CD14-positive monocyte (primary cell): ENCODE results near the gene SEMA3C. TPM values are rescaled to one million over a fixed set of nuclear protein-coding genes. Genes with fewer than 3 reads are reported as not detected.

ENCODE experiments used
- DNase-seq, 3 donors: peaks; one replicate each; pipeline ENCODE4 v3.0.0-alpha.2; 2011 to 2022
- H2AFZ ChIP-seq: 2 replicates; pipeline ENCODE4 v1.6.0; 2012; ENCODE audit warnings: mild to moderate bottlenecking, low read depth, low read length, inconsistent platforms; ENCODE audit not compliant: insufficient read depth, poor library complexity, severe bottlenecking
- H3K27ac ChIP-seq, 2 donors: 1 replicate in 1 of 2; 2 replicates in 1 of 2; pipeline ENCODE4 v1.5.1; 2012 to 2013; ENCODE audit warnings: low read length in 2 of 2, control low read depth in 1 of 2, inconsistent platforms in 1 of 2, low read depth in 1 of 2, mild to moderate bottlenecking in 1 of 2
- H3K27me3 ChIP-seq, 2 donors: one replicate each; pipeline versions ENCODE4 v1.6.0 to v1.6.1; 2011 to 2013; ENCODE audit warnings: low read length in 2 of 2; ENCODE audit not compliant: control insufficient read depth in 2 of 2, insufficient read depth in 2 of 2
- H3K36me3 ChIP-seq, 2 donors: replicated peaks in 1 of 2; 1 replicate in 1 of 2; 2 replicates in 1 of 2; pipeline versions ENCODE4 v1.5.1 to v1.6.1; 2012 to 2013; ENCODE audit warnings: low read length in 2 of 2, control low read depth in 1 of 2, inconsistent platforms in 1 of 2, mild to moderate bottlenecking in 1 of 2; ENCODE audit not compliant: insufficient read depth in 2 of 2, control insufficient read depth in 1 of 2
- H3K4me1 ChIP-seq, 2 donors: 1 replicate in 1 of 2; 2 replicates in 1 of 2; pipeline versions ENCODE4 v1.5.1 to v1.6.1; 2012 to 2013; ENCODE audit warnings: low read length in 2 of 2, control low read depth in 1 of 2, inconsistent platforms in 1 of 2, mild to moderate bottlenecking in 1 of 2, moderate library complexity in 1 of 2; ENCODE audit not compliant: insufficient read depth in 2 of 2, control insufficient read depth in 1 of 2
- H3K4me2 ChIP-seq: replicated peaks from 2 replicates; pipeline ENCODE3; 2012; ENCODE audit warnings: low read length, moderate library complexity, mild to moderate bottlenecking; ENCODE audit not compliant: poor library complexity, severe bottlenecking; ENCODE audit errors: extremely low read depth
- H3K4me3 ChIP-seq, 3 experiments: fragments of 200-600 bp in 1 of 3; sonication (generic) in 1 of 3; replicated peaks in 1 of 3; 1 replicate in 2 of 3; 2 replicates in 1 of 3; pipeline ENCODE4 v1.5.1; 2011 to 2013; ENCODE audit warnings: low read length in 3 of 3, mild to moderate bottlenecking in 3 of 3, control low read depth in 2 of 3, low read depth in 2 of 3, inconsistent platforms in 1 of 3, moderate library complexity in 1 of 3
- H3K79me2 ChIP-seq: 2 replicates; pipeline ENCODE4 v1.6.0; 2012; ENCODE audit warnings: mild to moderate bottlenecking, control low read depth, inconsistent platforms, low read length, moderate library complexity; ENCODE audit not compliant: insufficient read depth
- H3K9ac ChIP-seq: 2 replicates; pipeline ENCODE4 v1.6.0; 2017; ENCODE audit warnings: low read length, mild to moderate bottlenecking; ENCODE audit not compliant: insufficient read depth, poor library complexity, severe bottlenecking
- H3K9me3 ChIP-seq, 2 donors: replicated peaks in 1 of 2; 1 replicate in 1 of 2; 2 replicates in 1 of 2; pipeline versions ENCODE4 v1.5.1 to v1.6.1; 2012 to 2013; ENCODE audit warnings: low read length in 2 of 2, control low read depth in 1 of 2; ENCODE audit not compliant: control insufficient read depth in 1 of 2, insufficient read depth in 1 of 2
- H4K20me1 ChIP-seq: 2 replicates; pipeline ENCODE4 v1.6.0; 2012; ENCODE audit warnings: mild to moderate bottlenecking, low read length, control low read depth, moderate library complexity; ENCODE audit not compliant: insufficient read depth
- H3K27ac Mint-ChIP-seq, 7 donors: one replicate each; pipeline ENCODE4 v1.8.0; 2020; ENCODE audit warnings: mild to moderate bottlenecking in 7 of 7, mixed read lengths in 7 of 7, moderate library complexity in 6 of 7, inconsistent platforms in 2 of 7
- H3K27me3 Mint-ChIP-seq, 3 donors: one replicate each; pipeline ENCODE4 v1.8.0; 2021 to 2022; ENCODE audit warnings: low read depth in 3 of 3, mild to moderate bottlenecking in 3 of 3, mixed read lengths in 3 of 3, moderate library complexity in 3 of 3, inconsistent platforms in 1 of 3
- H3K36me3 Mint-ChIP-seq, 2 donors: one replicate each; pipeline ENCODE4 v1.8.0; 2020; ENCODE audit warnings: mixed read lengths in 2 of 2, inconsistent platforms in 1 of 2, mild to moderate bottlenecking in 1 of 2
- H3K4me1 Mint-ChIP-seq: one replicate; pipeline ENCODE4 v1.8.0; 2020; ENCODE audit warnings: mild to moderate bottlenecking, mixed read lengths
- H3K4me3 Mint-ChIP-seq, 2 donors: one replicate each; pipeline ENCODE4 v1.8.0; 2020; ENCODE audit warnings: mild to moderate bottlenecking in 2 of 2, mixed read lengths in 2 of 2, moderate library complexity in 1 of 2
- H3K9me3 Mint-ChIP-seq, 7 donors: one replicate each; pipeline ENCODE4 v1.8.0; 2020 to 2022; ENCODE audit warnings: mixed read lengths in 7 of 7, mild to moderate bottlenecking in 6 of 7, moderate library complexity in 6 of 7, inconsistent platforms in 2 of 7
- WGBS: methylation state at CpG from one replicate; pipeline ENCODE4 v1.1.5; 2013; ENCODE audit warnings: missing lambda C conversion rate; ENCODE audit not compliant: insufficient coverage; 5-methylcytosine and 5-hydroxymethylcytosine counted together
- intact Hi-C, 2 donors: fragments of 100-400 bp; cut with micrococcal nuclease; formaldehyde crosslinking; loops; one replicate each; pipeline versions ENCODE4 v1.15.0 to v1.15.1; 2023
- polyA plus RNA-seq, 3 donors: library from polyadenylated mRNA; depleted of rRNA in 1 of 3; unstranded in 2 of 3; stranded (reverse) in 1 of 3; fragments of 300-500 nt in 2 of 3; fragments of >200 nt in 1 of 3; fragmentation: Illumina TruSeq in 2 of 3; gene quantifications; 1 replicate in 2 of 3; 2 replicates in 1 of 3; pipeline ENCODE4 v1.2.3, GENCODE V29; 2012 to 2021
- TF ChIP-seq, protein P1 (sequence below): fragments of 200-600 bp; IDR thresholded peaks from one replicate; pipeline ENCODE4 v1.8.0; 2022; ENCODE audit warnings: antibody characterized with exemption, mild to moderate bottlenecking

SEMA3C gene
- polyA plus RNA-seq, 3 donors = 7.2 to 14.1 (median 13.7) TPM

DNA sequence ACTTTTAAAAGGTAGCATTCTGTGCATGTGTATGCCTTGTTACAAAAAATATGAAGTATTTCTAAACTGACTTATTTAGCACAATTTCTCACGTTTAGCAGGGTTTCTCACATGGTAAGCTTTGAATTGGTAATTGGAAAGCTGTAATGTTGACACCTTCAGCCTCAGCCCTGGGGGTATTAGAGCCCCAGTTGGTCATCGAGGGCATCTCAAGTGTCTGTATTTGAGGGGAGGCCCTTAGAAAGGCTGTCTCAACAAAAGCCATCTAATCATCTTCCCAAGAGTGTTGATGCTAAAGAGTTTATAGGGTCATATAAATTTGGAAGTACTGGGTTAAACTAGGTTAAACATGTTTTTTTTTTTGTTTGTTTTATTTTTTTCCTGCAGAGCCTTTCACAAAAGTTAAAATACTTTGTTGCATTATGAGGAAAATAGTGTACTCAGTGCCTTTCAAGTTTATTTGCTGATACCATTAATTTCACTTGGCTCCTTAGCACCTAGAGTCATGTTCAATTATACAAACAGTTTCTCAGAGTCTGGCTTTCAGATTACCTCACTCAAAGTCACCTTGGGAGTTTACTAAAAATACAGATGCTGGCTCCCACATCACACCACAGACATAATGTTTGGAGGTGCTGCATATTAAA, 146.4 kb downstream of the SEMA3C start:
- Histone ChIP-seq H3K27me3 (no peaks in the 10 kb centered on the region), H3K9ac (no peak overlapping the region), H3K4me3 (no peak overlapping the region), H3K27ac (no peak overlapping the region), H3K36me3 (peaks cover 0 to 5% of the 10 kb centered on the region in 2 donors), H2AFZ (no peak overlapping the region), H3K4me1 (peaks cover 24 to 33% of the 10 kb centered on the region in 2 donors), H3K9me3 (no peaks in the 10 kb centered on the region), H3K79me2 (no peaks in the 10 kb centered on the region), H3K4me2 (no peak overlapping the region), H4K20me1 (no peaks in the 10 kb centered on the region)
- DNase-seq = no peak
- no CpG with 5 or more reads among the region's 2 CpGs for WGBS
- peaks cover 19 to 26% of the 10 kb centered on the region in 2 donors for H3K36me3 Mint-ChIP-seq
- no peaks in the 10 kb centered on the region for H3K27me3 Mint-ChIP-seq
- peaks cover 0 to 6% (median 5%) of the 10 kb centered on the region in 7 donors for H3K9me3 Mint-ChIP-seq
- H3K4me3 Mint-ChIP-seq = no peak overlapping the region
- H3K4me1 Mint-ChIP-seq = peaks cover 28% of the 10 kb centered on the region
- intact Hi-C loops = loop anchor here in 1 of 2 donors (10.0 kb wide), 1 partner anchor 68 kb away; no protein-coding TSS in a partner anchor
- no peak overlapping the region for H3K27ac Mint-ChIP-seq
- TF ChIP-seq, protein P1, sequence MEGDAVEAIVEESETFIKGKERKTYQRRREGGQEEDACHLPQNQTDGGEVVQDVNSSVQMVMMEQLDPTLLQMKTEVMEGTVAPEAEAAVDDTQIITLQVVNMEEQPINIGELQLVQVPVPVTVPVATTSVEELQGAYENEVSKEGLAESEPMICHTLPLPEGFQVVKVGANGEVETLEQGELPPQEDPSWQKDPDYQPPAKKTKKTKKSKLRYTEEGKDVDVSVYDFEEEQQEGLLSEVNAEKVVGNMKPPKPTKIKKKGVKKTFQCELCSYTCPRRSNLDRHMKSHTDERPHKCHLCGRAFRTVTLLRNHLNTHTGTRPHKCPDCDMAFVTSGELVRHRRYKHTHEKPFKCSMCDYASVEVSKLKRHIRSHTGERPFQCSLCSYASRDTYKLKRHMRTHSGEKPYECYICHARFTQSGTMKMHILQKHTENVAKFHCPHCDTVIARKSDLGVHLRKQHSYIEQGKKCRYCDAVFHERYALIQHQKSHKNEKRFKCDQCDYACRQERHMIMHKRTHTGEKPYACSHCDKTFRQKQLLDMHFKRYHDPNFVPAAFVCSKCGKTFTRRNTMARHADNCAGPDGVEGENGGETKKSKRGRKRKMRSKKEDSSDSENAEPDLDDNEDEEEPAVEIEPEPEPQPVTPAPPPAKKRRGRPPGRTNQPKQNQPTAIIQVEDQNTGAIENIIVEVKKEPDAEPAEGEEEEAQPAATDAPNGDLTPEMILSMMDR = no peak

DNA sequence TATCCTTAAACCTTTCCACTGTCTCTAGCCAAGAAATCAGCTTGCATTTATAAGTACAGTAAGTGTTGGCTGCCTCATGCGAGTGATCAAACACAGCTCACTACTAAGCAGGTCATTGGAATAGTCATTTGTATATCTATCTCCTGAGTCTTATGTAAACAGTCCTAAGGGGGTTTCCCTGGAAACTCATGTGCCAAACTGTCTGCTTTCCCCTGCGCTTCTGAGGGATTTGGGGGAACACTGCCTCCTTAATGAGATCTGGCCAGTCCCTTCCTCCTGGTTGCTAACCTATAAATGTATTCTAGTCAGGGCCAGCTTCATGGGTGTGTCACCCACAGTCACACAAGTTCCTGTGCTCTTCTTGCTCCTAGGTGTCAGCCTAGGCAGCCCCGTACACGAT, 147.3 kb downstream of the SEMA3C start:
- Mint-ChIP-seq H3K4me3 (no peak overlapping the region), H3K27me3 (no peaks in the 10 kb centered on the region), H3K4me1 (peaks cover 33% of the 10 kb centered on the region), H3K27ac (peak overlapping the region in 6 of 7 donors; percentile 4 to 88 (median 52)), H3K9me3 (peaks cover 4 to 9% (median 6%) of the 10 kb centered on the region in 7 donors), H3K36me3 (peaks cover 23 to 29% of the 10 kb centered on the region in 2 donors)
- peak in 1 of 3 donors; percentile 10 for DNase-seq
- H3K27me3 ChIP-seq = no peaks in the 10 kb centered on the region
- H3K4me3 ChIP-seq = no peak overlapping the region
- TF ChIP-seq, protein P1 = no peak
- WGBS = 83% methylated on average over 1 of the region's 4 CpGs
- H3K4me1 ChIP-seq = peaks cover 24 to 33% of the 10 kb centered on the region in 2 donors
- H3K36me3 ChIP-seq = peaks cover 0 to 6% of the 10 kb centered on the region in 2 donors
- H3K9ac ChIP-seq = no peak overlapping the region
- no peak overlapping the region for H2AFZ ChIP-seq
- H4K20me1 ChIP-seq = no peaks in the 10 kb centered on the region
- H3K27ac ChIP-seq = peak overlapping the region; percentile 12 to 87
- no peak overlapping the region for H3K4me2 ChIP-seq
- no peaks in the 10 kb centered on the region for H3K79me2 ChIP-seq
- intact Hi-C loops = loop anchor here in 1 of 2 donors (10.0 kb wide), 1 partner anchor 67 kb away; no protein-coding TSS in a partner anchor
- H3K9me3 ChIP-seq = no peaks in the 10 kb centered on the region
